Measurements from ENCODE around the gene TPPP2.
A peak's percentile ranks its signal among the peaks of the same experiment; 100 is the strongest.

The TPPP2 gene

GRCh38 chr14:21017528-21018245, 12.3 kb upstream of the TPPP2 start:
- peak; percentile 44 to 66 for DNase-seq

GRCh38 chr14:21018286-21018685, 11.7 kb upstream of the TPPP2 start:
- DNase-seq: no peak

GRCh38 chr14:21018781-21019180, 11.2 kb upstream of the TPPP2 start:
- peak; percentile 28 to 42 for DNase-seq

GRCh38 chr14:21019366-21019765, 10.7 kb upstream of the TPPP2 start:
- DNase-seq: peak; percentile 66 to 84

GRCh38 chr14:21020977-21021545, 9.0 kb upstream of the TPPP2 start:
- DNase-seq: peak in 1 of 2 donors; percentile 6

GRCh38 chr14:21022686-21023085, 7.3 kb upstream of the TPPP2 start:
- no peak for DNase-seq

- DNase-seq: peak; percentile 42 to 63
Measured at GRCh38 chr14:21023174-21023573, 6.8 kb upstream of the TPPP2 start.

GRCh38 chr14:21023817-21024584, 6.0 kb upstream of the TPPP2 start:
- no peak for DNase-seq

- peak in 1 of 2 donors; percentile 32 for DNase-seq
Measured at GRCh38 chr14:21024585-21025370, 5.2 kb upstream of the TPPP2 start, which contains the start of gene NDRG2. Gene NDRG2 (minus strand): TSS chr14:21025061. CDS start chr14:21023315, 1,746 bp downstream.

- DNase-seq: no peak
Measured at GRCh38 chr14:21025371-21026273, 4.4 kb upstream of the TPPP2 start.

GRCh38 chr14:21026274-21026987, 3.6 kb upstream of the TPPP2 start:
- DNase-seq: no peak

GRCh38 chr14:21026988-21027315, 3.1 kb upstream of the TPPP2 start:
- DNase-seq: no peak

- DNase-seq: no peak
Measured at GRCh38 chr14:21030531-21030930, 514 bp downstream of the TPPP2 start.

GRCh38 chr14:21032326-21033132, 2.5 kb downstream of the TPPP2 start:
- peak; percentile 61 to 67 for DNase-seq

- DNase-seq: peak; percentile 76 to 87
Measured at GRCh38 chr14:21033133-21033698, 3.2 kb downstream of the TPPP2 start.

- no peak for DNase-seq
Measured at GRCh38 chr14:21034707-21035106, 4.7 kb downstream of the TPPP2 start, which contains the start of gene RNASE13. Gene RNASE13 (minus strand): TSS chr14:21034807. CDS start chr14:21034288, 519 bp downstream.

GRCh38 chr14:21036751-21037150, 6.7 kb downstream of the TPPP2 start:
- peak; percentile 43 to 73 for DNase-seq

GRCh38 chr14:21037156-21037555, 7.1 kb downstream of the TPPP2 start:
- peak in 1 of 2 donors; percentile 54 for DNase-seq
